ENCODE measurements around the gene CHD9.

Gene CHD9

DNA sequence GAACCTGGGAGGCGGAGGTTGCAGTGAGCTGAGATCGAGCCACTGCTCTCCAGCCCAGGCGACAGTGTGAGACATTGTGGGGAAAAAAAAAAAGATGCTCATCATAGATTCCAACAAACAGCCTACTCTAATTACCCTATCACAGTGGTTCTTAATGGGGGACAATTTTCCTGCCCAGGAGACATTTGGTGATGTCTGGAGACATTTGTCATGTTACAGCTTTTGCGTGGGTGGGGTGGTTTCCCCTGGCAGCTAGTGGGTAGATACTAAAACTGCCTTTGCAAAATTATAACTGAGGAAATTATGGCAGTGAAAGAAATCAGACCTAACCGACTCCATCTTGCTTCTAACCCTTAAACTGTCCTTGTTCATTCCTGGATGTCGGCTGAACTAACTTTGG lies 287.0 kb downstream of the CHD9 start:
- no peak overlapping the region for H2BK12ac ChIP-seq (ENCODE audit: low read length)
- H3K79me2 ChIP-seq (ENCODE audit: control insufficient read depth, insufficient read depth, low read length, poor library complexity) = no peaks in the 10 kb centered on the region
- no peak overlapping the region for H2AFZ ChIP-seq (ENCODE audit: insufficient read depth, low read length, poor library complexity)
- no peak overlapping the region for H2BK120ac ChIP-seq (ENCODE audit: insufficient read depth, low read length, poor library complexity)
- H3K4me2 ChIP-seq (ENCODE audit: low read length) = no peak overlapping the region
- H3K79me1 ChIP-seq (ENCODE audit: low read length) = no peaks in the 10 kb centered on the region
- H4K91ac ChIP-seq (ENCODE audit: low read depth, low read length) = no peak overlapping the region
- WGBS (ENCODE audit: extremely low coverage, insufficient coverage, insufficient read length) = no CpG with 5 or more reads among the region's 6 CpGs
- no peaks in the 10 kb centered on the region for H3K9me3 ChIP-seq (ENCODE audit: insufficient read depth, low read depth, low read length)
- peaks cover 0 to 9% of the 10 kb centered on the region in 2 experiments for H3K4me1 ChIP-seq (ENCODE audit: control insufficient read depth in 1 of 2, insufficient read depth in 2 of 2, low read length in 2 of 2)
- H3K14ac ChIP-seq (ENCODE audit: low read length) = no peak overlapping the region
- no peak overlapping the region for H2BK5ac ChIP-seq (ENCODE audit: low read depth, low read length, poor library complexity)
- no peak overlapping the region for H3K4me3 ChIP-seq (ENCODE audit: low read depth, low read length)
- DNase-seq = no peak
- no peak overlapping the region for H3K23ac ChIP-seq (ENCODE audit: low read length)
- H2AK5ac ChIP-seq (ENCODE audit: low read length) = no peak overlapping the region
- no peak overlapping the region for H3K27ac ChIP-seq (ENCODE audit: low read depth, low read length)
- H3K4ac ChIP-seq (ENCODE audit: low read depth, low read length) = no peak overlapping the region
- H3K27me3 ChIP-seq (ENCODE audit: insufficient read depth, low read length) = no peaks in the 10 kb centered on the region
- H4K8ac ChIP-seq (ENCODE audit: low read depth, low read length) = no peak overlapping the region
- H3K9ac ChIP-seq (ENCODE audit: low read length) = no peak overlapping the region
- H3K36me3 ChIP-seq (ENCODE audit: control insufficient read depth in 1 of 2, insufficient read depth in 2 of 2, low read length in 2 of 2) = no peaks in the 10 kb centered on the region
- no peak overlapping the region for H4K12ac ChIP-seq (ENCODE audit: low read depth, low read length)
- H3K18ac ChIP-seq (ENCODE audit: low read length) = no peak overlapping the region

GRCh38 chr16:53355064-53355463 lies 300.3 kb downstream of the CHD9 start:
- no peak overlapping the region for H2BK120ac ChIP-seq (ENCODE audit: insufficient read depth, low read length, poor library complexity)
- H3K23ac ChIP-seq (ENCODE audit: low read length) = no peak overlapping the region
- no peak overlapping the region for H4K91ac ChIP-seq (ENCODE audit: low read depth, low read length)
- H4K12ac ChIP-seq (ENCODE audit: low read depth, low read length) = no peak overlapping the region
- no peak overlapping the region for H3K27ac ChIP-seq (ENCODE audit: low read depth, low read length)
- no CpG with 5 or more reads among the region's 11 CpGs for whole genome bisulfite sequencing (ENCODE audit: extremely low coverage, insufficient coverage, insufficient read length)
- no peak overlapping the region for H2AK5ac ChIP-seq (ENCODE audit: low read length)
- no peak overlapping the region for H3K4me2 ChIP-seq (ENCODE audit: low read length)
- no peak overlapping the region for H2BK12ac ChIP-seq (ENCODE audit: low read length)
- no peak for DNase-seq
- H2BK5ac ChIP-seq (ENCODE audit: low read depth, low read length, poor library complexity) = no peak overlapping the region
- no peaks in the 10 kb centered on the region for H3K79me2 ChIP-seq (ENCODE audit: control insufficient read depth, insufficient read depth, low read length, poor library complexity)
- H2AFZ ChIP-seq (ENCODE audit: insufficient read depth, low read length, poor library complexity) = no peak overlapping the region
- H3K9ac ChIP-seq (ENCODE audit: low read length) = no peak overlapping the region
- no peaks in the 10 kb centered on the region for H3K79me1 ChIP-seq (ENCODE audit: low read length)
- H3K9me3 ChIP-seq (ENCODE audit: insufficient read depth, low read depth, low read length) = no peaks in the 10 kb centered on the region
- no peak overlapping the region for H3K14ac ChIP-seq (ENCODE audit: low read length)
- no peak overlapping the region for H3K18ac ChIP-seq (ENCODE audit: low read length)
- H3K4me3 ChIP-seq (ENCODE audit: low read depth, low read length) = no peak overlapping the region
- H3K4me1 ChIP-seq (ENCODE audit: control insufficient read depth in 1 of 2, insufficient read depth in 2 of 2, low read length in 2 of 2) = no peaks in the 10 kb centered on the region
- no peaks in the 10 kb centered on the region for H3K27me3 ChIP-seq (ENCODE audit: insufficient read depth, low read length)
- H4K8ac ChIP-seq (ENCODE audit: low read depth, low read length) = no peak overlapping the region
- H3K36me3 ChIP-seq (ENCODE audit: control insufficient read depth in 1 of 2, insufficient read depth in 2 of 2, low read length in 2 of 2) = no peaks in the 10 kb centered on the region
- H3K4ac ChIP-seq (ENCODE audit: low read depth, low read length) = no peak overlapping the region

GRCh38 chr16:53356478-53357207 lies 301.9 kb downstream of the CHD9 start:
- Histone ChIP-seq H3K9me3 (ENCODE audit: insufficient read depth, low read depth, low read length) (no peaks in the 10 kb centered on the region), H3K4me2 (ENCODE audit: low read length) (no peak overlapping the region), H3K4ac (ENCODE audit: low read depth, low read length) (no peak overlapping the region), H3K27me3 (ENCODE audit: insufficient read depth, low read length) (no peaks in the 10 kb centered on the region), H3K23ac (ENCODE audit: low read length) (no peak overlapping the region), H2BK120ac (ENCODE audit: insufficient read depth, low read length, poor library complexity) (no peak overlapping the region), H3K4me1 (ENCODE audit: control insufficient read depth in 1 of 2, insufficient read depth in 2 of 2, low read length in 2 of 2) (no peaks in the 10 kb centered on the region), H4K91ac (ENCODE audit: low read depth, low read length) (no peak overlapping the region), H4K12ac (ENCODE audit: low read depth, low read length) (no peak overlapping the region), H3K18ac (ENCODE audit: low read length) (no peak overlapping the region), H4K8ac (ENCODE audit: low read depth, low read length) (no peak overlapping the region), H2AFZ (ENCODE audit: insufficient read depth, low read length, poor library complexity) (no peak overlapping the region), H2AK5ac (ENCODE audit: low read length) (no peak overlapping the region), H3K79me1 (ENCODE audit: low read length) (no peaks in the 10 kb centered on the region), H3K4me3 (ENCODE audit: low read depth, low read length) (no peak overlapping the region), H3K79me2 (ENCODE audit: control insufficient read depth, insufficient read depth, low read length, poor library complexity) (no peaks in the 10 kb centered on the region), H2BK5ac (ENCODE audit: low read depth, low read length, poor library complexity) (no peak overlapping the region), H2BK12ac (ENCODE audit: low read length) (no peak overlapping the region), H3K36me3 (ENCODE audit: control insufficient read depth in 1 of 2, insufficient read depth in 2 of 2, low read length in 2 of 2) (no peaks in the 10 kb centered on the region), H3K27ac (ENCODE audit: low read depth, low read length) (no peak overlapping the region), H3K14ac (ENCODE audit: low read length) (no peak overlapping the region), H3K9ac (ENCODE audit: low read length) (no peak overlapping the region)
- no CpG with 5 or more reads among the region's 4 CpGs for WGBS (ENCODE audit: extremely low coverage, insufficient coverage, insufficient read length)
- DNase-seq = no peak

GRCh38 chr16:53357208-53357586 lies 302.4 kb downstream of the CHD9 start:
- Histone ChIP-seq H3K9ac (ENCODE audit: low read length) (no peak overlapping the region), H2BK120ac (ENCODE audit: insufficient read depth, low read length, poor library complexity) (no peak overlapping the region), H3K79me2 (ENCODE audit: control insufficient read depth, insufficient read depth, low read length, poor library complexity) (no peaks in the 10 kb centered on the region), H4K8ac (ENCODE audit: low read depth, low read length) (no peak overlapping the region), H3K23ac (ENCODE audit: low read length) (no peak overlapping the region), H3K27ac (ENCODE audit: low read depth, low read length) (no peak overlapping the region), H4K12ac (ENCODE audit: low read depth, low read length) (no peak overlapping the region), H3K18ac (ENCODE audit: low read length) (no peak overlapping the region), H3K36me3 (ENCODE audit: control insufficient read depth in 1 of 2, insufficient read depth in 2 of 2, low read length in 2 of 2) (no peaks in the 10 kb centered on the region), H3K4me1 (ENCODE audit: control insufficient read depth in 1 of 2, insufficient read depth in 2 of 2, low read length in 2 of 2) (no peaks in the 10 kb centered on the region), H3K4me3 (ENCODE audit: low read depth, low read length) (no peak overlapping the region), H3K4ac (ENCODE audit: low read depth, low read length) (no peak overlapping the region), H2BK5ac (ENCODE audit: low read depth, low read length, poor library complexity) (no peak overlapping the region), H2BK12ac (ENCODE audit: low read length) (no peak overlapping the region), H2AFZ (ENCODE audit: insufficient read depth, low read length, poor library complexity) (no peak overlapping the region), H3K27me3 (ENCODE audit: insufficient read depth, low read length) (no peaks in the 10 kb centered on the region), H3K14ac (ENCODE audit: low read length) (no peak overlapping the region), H4K91ac (ENCODE audit: low read depth, low read length) (no peak overlapping the region), H3K79me1 (ENCODE audit: low read length) (no peaks in the 10 kb centered on the region), H3K4me2 (ENCODE audit: low read length) (no peak overlapping the region), H3K9me3 (ENCODE audit: insufficient read depth, low read depth, low read length) (no peaks in the 10 kb centered on the region), H2AK5ac (ENCODE audit: low read length) (no peak overlapping the region)
- no CpG with 5 or more reads among the region's 5 CpGs for WGBS (ENCODE audit: extremely low coverage, insufficient coverage, insufficient read length)
- no peak for DNase-seq

Measured in trophoblast cell (in vitro differentiated cells and primary cell).